Measurements from ENCODE around the gene UBFD1. TPM values are rescaled to one million over a fixed set of nuclear protein-coding genes. Genes with fewer than 3 reads are reported as not detected.

UBFD1 gene
- total and polyA plus RNA-seq, 10 donors, result 4.2 to 63.7 (median 40.8) TPM

DNA sequence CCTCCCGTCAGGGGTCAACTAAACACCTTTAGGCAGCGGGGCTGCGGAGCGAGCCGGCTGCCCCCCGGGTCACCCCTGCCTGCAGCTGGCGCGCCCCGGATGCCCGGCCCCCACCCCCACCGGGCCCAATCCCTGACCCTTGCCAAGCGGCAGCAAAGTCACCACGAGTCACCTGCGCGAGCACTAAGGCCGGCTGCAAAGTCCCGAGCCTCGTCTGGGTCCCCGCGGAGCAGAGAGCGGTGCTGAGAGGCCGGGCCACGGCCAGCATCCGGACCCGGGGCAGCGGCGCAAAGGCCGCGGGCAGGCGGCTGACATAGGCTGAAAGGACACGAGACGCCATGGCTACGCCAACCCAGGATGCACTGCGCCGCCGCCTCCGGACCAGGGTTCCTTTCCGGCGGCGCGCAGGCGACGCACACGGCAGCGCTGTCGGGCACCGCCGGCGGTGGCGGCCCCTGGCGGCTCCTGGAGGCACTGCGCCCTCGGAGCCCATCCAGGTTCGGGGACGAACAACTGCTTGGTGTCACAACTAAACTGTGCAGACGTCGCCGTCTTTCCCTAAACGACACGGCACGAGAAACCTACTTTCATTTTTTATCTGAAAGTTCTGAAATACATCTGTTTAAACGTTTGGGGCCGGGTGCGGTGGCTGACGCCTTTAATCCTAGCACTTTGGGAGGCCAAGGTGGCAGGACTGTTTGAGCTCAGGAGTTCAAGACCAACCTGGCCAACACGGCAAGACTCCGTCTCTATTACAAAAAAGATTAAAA, 38.6 kb downstream of the UBFD1 start, which contains the start of gene NDUFAB1:
Gene NDUFAB1 (minus strand): TSS at position 366 of the 770 bp plus-strand sequence. CDS start 26 bp downstream, at position 340.
- DNase-seq, result peak; percentile 99
- H3K36me3 ChIP-seq, result peaks cover 0 to 46% (median 26%) of the 10 kb centered on the region in 6 donors
- WGBS, 5 donors, result 2 to 6% (median 2%) methylated on average over 13 to 67 of the region's 67 CpGs
- intact Hi-C loops (cut with DNase I; ENCODE audit: low total_unique reads), result loop anchor here (10.0 kb wide), 1 partner anchor 91 kb away; no protein-coding TSS in a partner anchor
- peak within 1 kb of the TSS; percentile 59 to 88 (median 85) for H3K27ac ChIP-seq
- no peaks in the 10 kb centered on the region for H3K9me3 ChIP-seq
- TF ChIP-seq, protein P1, sequence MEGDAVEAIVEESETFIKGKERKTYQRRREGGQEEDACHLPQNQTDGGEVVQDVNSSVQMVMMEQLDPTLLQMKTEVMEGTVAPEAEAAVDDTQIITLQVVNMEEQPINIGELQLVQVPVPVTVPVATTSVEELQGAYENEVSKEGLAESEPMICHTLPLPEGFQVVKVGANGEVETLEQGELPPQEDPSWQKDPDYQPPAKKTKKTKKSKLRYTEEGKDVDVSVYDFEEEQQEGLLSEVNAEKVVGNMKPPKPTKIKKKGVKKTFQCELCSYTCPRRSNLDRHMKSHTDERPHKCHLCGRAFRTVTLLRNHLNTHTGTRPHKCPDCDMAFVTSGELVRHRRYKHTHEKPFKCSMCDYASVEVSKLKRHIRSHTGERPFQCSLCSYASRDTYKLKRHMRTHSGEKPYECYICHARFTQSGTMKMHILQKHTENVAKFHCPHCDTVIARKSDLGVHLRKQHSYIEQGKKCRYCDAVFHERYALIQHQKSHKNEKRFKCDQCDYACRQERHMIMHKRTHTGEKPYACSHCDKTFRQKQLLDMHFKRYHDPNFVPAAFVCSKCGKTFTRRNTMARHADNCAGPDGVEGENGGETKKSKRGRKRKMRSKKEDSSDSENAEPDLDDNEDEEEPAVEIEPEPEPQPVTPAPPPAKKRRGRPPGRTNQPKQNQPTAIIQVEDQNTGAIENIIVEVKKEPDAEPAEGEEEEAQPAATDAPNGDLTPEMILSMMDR (IDR thresholded peaks at IDR 0.05 in 8 of 11, conservative IDR thresholded peaks at IDR 0.05 in 3 of 11), result peak; percentile 99 to 100 (median 100)
- peak; percentile 82 to 93 (median 89) for TF ChIP-seq POLR2AphosphoS5 (IDR thresholded peaks at IDR 0.05)
- peak in 1 of 3 donors; percentile 9 for TF ChIP-seq POLR2A (IDR thresholded peaks at IDR 0.05)
- H3K4me3 ChIP-seq, result peak within 1 kb of the TSS; percentile 89 to 99 (median 95)
- no peaks in the 10 kb centered on the region for H3K27me3 ChIP-seq (replicated peaks in 1 of 7)
- H3K4me1 ChIP-seq, result peaks cover 15 to 61% (median 37%) of the 10 kb centered on the region in 6 donors

DNA sequence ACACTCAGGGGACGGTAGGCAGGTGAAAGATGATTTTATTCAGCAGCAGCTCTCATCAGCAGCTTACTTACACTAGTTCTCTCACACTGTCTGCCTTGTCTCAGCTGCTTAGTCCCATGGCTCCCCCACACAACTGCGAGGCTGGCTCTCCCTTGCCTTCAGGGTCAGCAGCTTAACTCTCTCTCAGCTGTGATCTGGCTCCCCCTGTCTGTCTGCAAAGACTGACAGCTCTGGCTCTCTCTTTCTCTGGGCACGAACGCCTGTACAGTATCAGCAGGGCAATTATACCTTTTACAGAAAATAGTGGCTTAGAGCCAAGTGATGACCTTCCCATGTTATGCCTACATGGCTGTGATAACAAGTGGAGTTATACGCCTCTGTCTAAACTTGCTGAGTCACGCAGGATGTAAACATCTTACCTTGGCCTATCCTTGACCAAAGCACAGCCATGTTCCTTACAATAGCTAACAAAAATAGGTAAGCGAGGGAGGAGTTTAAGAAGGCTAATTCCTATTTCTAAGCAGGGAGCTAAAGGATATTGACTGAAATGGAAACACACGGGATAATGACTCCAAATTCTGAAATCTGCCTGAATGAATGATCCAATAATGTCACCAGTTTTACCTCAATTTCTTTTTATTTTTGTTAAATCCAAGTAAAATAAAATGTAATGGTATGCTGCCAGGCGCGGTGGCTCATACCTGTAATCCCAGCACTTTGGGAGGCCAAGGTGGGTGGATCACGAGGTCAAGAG, 39.7 kb downstream of the UBFD1 start:
- no peak for TF ChIP-seq POLR2A (IDR thresholded peaks at IDR 0.05)
- TF ChIP-seq, protein P1 (IDR thresholded peaks at IDR 0.05 in 8 of 11, conservative IDR thresholded peaks at IDR 0.05 in 3 of 11), result peak in 7 of 11 experiments; percentile 19 to 52 (median 27)
- TF ChIP-seq POLR2AphosphoS5 (IDR thresholded peaks at IDR 0.05), result peak in 2 of 3 donors; percentile 17 to 25
- peak overlapping the region in 6 of 8 donors; percentile 59 to 88 (median 85) for H3K27ac ChIP-seq
- H3K9me3 ChIP-seq, result no peaks in the 10 kb centered on the region
- WGBS, 5 donors, result 64 to 80% (median 69%) methylated on average over 11 of the region's 11 CpGs
- no peaks in the 10 kb centered on the region for H3K27me3 ChIP-seq (replicated peaks in 1 of 7)
- H3K36me3 ChIP-seq, result peaks cover 0 to 46% (median 22%) of the 10 kb centered on the region in 6 donors
- peaks cover 15 to 51% (median 37%) of the 10 kb centered on the region in 6 donors for H3K4me1 ChIP-seq
- H3K4me3 ChIP-seq, result peak overlapping the region in 3 of 8 donors; percentile 90 to 99 (median 98)
- intact Hi-C loops (cut with DNase I; ENCODE audit: low total_unique reads), result loop anchor here (10.0 kb wide), 1 partner anchor 92 kb away; no protein-coding TSS in a partner anchor
- DNase-seq, result peak; percentile 78

DNA sequence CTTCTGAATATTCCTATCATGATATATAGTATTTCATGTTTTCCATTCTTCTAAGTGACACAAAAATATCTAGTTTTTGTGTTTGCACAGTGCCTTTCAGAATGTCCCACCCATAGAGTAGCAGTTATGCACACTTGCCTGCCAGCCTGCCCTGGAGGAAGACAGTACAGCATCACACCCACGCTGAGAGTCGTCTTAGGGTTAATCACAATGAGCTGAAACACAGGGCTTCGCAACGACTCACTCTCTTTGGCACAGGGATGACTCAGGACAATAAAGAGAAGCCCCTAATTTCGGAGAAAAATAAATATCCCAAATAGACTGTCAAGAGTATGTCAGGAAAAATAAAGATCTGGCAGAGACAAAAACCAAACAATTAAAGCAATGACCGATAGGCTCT, 50.2 kb downstream of the UBFD1 start:
- intact Hi-C loops (cut with DNase I; ENCODE audit: low total_unique reads), result no loop called here
- no peaks in the 10 kb centered on the region for H3K9me3 ChIP-seq
- no peak overlapping the region for H3K27ac ChIP-seq
- no peak for TF ChIP-seq POLR2AphosphoS5 (IDR thresholded peaks at IDR 0.05)
- TF ChIP-seq POLR2A (IDR thresholded peaks at IDR 0.05), result no peak
- TF ChIP-seq, protein P1 (IDR thresholded peaks at IDR 0.05 in 8 of 11, conservative IDR thresholded peaks at IDR 0.05 in 3 of 11), result no peak
- no peaks in the 10 kb centered on the region for H3K27me3 ChIP-seq (replicated peaks in 1 of 7)
- peaks cover 0 to 97% (median 34%) of the 10 kb centered on the region in 6 donors for H3K36me3 ChIP-seq
- H3K4me3 ChIP-seq, result no peak overlapping the region
- WGBS, 5 donors, result 91 to 95% (median 94%) methylated on average over 6 of the region's 6 CpGs
- DNase-seq, result no peak
- H3K4me1 ChIP-seq, result no peaks in the 10 kb centered on the region

All from spleen (tissue), 11 donors.